Activated T-helper 1 cell treated with anti-CD3 and anti-CD28 coated beads, Interleukin-2, amount 50 U/mL, for 16 hours (primary cell): ENCODE data around the gene HSPA12A.

Source experiments
- DNase-seq, 2 donors: peaks; one replicate each; pipeline ENCODE4 v3.0.0-alpha.2; 2020; ENCODE audit warnings: low read depth in 1 of 2, low spot score in 1 of 2

The HSPA12A gene, protein sequence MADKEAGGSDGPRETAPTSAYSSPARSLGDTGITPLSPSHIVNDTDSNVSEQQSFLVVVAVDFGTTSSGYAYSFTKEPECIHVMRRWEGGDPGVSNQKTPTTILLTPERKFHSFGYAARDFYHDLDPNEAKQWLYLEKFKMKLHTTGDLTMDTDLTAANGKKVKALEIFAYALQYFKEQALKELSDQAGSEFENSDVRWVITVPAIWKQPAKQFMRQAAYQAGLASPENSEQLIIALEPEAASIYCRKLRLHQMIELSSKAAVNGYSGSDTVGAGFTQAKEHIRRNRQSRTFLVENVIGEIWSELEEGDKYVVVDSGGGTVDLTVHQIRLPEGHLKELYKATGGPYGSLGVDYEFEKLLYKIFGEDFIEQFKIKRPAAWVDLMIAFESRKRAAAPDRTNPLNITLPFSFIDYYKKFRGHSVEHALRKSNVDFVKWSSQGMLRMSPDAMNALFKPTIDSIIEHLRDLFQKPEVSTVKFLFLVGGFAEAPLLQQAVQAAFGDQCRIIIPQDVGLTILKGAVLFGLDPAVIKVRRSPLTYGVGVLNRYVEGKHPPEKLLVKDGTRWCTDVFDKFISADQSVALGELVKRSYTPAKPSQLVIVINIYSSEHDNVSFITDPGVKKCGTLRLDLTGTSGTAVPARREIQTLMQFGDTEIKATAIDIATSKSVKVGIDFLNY

DNA sequence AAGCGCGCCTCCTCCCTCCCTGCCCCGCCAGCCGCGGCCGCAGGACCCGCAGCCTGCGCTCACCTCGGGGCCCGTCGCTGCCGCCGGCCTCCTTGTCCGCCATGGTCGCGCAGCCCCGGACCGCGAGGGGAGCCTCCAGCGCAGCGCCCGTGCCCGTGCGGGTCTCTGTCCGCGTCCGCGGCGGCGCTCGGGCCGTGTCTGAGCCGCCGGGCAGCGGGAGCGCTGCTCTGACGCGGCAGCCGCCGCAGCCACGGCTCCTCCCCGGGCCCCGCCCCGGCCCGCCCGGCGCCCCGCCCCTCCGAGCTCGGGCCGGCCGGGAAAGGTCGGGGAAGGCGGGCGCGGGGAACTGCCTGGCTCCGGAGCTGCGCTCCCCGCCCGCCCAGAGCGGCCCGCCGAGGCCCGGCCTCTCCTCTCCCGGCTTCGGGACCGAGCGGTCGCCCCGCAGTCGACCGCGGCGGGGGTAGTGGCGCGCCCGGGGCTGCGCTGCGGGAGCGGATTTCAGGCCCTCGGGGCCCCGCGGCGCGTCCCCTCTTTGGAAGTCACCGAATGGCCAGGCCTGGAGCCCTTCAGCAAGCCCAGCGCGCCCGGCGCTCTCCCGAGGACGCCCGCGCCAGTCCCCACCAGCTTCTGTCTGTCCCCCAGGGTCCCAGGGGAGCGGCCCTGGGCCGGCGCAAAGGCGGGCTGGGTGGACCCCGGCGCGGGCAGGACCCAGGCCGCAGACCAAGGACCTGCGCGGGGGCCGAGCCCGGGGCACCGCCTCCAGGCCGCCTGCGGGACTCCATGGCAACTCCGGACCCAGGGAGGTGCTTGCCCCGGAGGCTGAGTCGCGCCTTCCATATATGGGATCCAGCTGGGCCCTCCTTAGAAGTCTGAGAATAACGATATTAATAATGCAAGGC, at the start of gene HSPA12A:
TSS of gene HSPA12A (minus strand) at position 200 of the 899 bp plus-strand sequence. CDS start at position 103, 97 bp downstream.
- DNase-seq = peak in 1 of 2 donors; percentile 20

DNA sequence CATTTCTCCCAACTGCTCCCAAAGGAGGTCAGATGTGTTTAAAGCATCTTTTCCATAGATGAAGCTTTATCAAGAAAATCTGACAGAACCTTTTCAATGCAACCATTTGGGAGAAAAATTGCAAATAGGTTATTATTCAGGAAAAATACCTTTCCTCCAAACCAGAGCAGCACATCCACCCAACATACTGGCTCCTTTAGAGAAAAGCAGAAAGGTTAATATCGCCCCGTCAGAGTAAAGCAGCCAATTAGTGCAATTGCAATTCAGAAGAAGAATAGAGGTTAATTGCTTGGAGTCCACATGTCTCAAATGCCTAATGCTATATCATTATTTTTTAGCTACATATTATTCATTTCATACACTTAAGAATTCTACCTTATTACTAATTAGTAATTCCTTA, 48.9 kb upstream of the HSPA12A start:
- DNase-seq = no peak

DNA sequence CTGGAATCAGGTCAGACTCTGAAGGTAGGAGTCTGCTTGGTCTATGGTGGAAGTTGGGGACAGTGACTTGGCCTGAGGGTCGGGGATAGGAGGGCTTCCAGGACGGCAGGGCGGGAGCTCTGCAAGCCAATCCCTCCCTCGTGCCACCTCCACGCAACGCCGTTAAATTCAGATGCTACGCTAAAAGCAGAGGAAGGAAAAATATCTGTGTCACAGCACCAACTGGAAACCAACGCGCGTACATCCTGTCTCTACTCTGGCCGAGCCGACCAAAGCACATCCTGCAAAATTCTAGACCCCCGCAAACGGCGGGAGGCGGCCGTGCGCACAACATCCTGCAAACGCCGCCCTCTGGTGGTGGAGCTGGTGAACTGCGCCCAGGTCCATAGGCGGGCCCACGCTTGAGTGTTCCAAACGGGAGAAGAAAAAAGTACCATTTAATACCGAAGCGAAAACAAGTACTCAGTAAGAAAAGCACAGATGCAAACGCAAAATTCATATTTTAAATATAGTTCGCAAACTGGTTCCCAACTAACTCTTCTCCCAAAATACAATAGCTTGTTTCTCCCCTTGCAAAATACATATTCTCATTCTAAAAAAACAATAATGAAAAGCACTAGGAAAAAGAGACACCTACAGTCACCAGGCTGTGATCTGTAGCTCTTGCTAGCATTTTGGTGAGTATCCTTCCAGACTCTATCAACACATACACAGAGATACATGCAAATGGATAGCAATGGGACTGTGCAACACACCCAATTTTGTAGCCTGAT, 45.7 kb upstream of the HSPA12A start:
- peak; percentile 49 to 65 for DNase-seq

DNA sequence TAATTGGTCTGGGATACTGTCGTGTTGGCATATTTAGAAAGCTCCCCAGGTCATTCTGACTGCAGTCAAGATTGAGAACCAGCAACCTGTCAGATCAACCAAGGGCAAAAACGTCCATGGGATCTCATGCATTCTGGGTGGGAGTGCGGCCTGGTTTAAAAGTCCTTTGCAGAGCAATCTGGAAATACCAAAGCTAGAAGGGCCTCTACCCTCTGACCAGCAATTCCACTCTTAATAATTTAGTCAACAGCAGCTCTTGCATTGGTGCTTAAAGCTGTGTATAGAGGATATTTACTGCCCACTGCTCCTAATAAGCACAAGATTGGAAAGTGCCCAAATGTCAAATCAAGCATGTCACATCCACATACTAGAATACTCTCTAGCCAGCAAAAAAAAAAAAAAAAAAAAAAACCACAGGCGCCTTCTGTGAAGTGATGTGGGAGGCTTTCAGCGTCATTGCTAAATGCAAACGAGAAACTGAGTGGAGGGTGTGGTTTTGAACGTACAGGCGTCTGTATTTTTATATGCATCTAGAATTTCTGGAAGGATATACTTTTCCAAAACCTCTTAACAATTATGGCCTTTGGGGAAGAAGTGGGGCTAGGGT, 44.8 kb upstream of the HSPA12A start:
- DNase-seq = no peak

DNA sequence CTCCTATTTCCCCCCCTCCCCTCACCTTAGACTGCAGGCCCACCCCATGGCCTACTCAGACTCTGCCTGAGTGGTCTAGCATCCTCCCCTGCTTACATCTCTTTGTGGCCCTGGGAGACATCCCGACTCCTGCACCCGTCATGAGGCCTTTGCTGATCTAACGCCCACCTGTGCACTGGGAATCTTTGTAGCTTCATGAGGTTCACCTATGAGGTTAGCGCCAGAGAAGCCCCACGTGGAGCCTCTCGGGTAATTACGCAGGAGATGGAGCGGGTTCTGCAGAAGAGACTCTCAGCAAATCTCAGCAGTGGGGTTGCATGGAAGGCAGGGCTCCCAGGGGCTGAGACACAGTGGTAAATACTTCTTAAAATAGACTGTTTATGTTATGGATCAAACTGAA, 43.5 kb upstream of the HSPA12A start:
- no peak for DNase-seq

DNA sequence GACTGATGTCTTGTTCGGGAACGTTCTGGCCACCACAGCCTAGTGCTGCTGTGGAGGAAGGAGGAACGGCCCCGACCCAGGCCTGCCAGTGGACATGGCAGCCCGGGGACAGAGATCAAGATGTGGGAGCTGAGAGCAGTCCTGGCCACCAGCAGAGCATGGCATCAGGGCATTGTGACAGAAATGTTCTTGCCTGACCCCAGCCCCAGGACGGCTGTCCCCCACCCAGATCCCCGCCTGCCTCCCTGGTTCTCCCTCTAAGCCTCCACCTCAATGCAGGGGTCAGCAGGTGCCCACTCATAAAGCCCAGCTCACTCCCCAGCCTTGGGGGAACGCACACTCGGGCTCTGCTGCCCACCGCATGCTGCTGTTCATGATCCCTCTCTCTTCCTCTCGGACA, 42.9 kb upstream of the HSPA12A start:
- no peak for DNase-seq

DNA sequence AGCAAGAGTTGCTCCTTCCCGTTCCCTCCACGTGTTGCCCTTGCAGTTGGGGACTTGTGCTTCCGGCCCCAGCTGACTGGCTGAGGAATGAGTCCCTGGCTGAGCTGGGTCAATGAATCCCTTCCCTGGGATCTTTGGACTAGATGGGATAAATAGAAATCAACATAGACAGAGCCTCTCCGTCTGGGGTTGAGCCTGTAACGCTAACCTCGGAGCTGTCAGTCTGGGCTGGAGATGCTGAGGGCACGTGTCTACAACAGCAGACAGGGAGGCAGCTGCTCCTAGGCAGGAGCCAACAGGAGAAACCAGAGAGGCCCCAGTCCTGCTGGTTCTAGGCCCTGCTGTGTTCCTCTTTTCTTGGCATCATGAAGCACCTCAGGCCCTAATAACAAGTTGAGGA, 42.3 kb upstream of the HSPA12A start:
- DNase-seq = no peak

DNA sequence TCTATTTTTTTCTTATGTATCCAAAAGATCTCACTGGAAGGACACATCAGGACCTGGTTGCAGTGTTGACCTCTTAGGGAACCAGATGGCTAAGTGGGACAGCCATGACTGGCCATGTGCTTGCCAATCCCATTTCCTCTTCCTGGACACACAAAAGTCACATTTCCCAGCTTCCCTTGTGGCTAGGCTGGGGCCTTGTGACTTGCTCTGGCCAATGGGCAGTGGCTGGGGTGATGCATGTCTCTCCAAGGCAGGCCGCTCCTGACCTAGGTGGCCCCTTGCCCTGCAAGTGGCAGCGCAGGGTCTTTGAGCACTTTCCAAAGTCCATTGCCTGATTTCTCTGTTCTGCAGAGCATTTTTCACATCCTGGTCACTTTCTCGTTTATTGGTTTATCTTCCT, 41.7 kb upstream of the HSPA12A start:
- DNase-seq = no peak

DNA sequence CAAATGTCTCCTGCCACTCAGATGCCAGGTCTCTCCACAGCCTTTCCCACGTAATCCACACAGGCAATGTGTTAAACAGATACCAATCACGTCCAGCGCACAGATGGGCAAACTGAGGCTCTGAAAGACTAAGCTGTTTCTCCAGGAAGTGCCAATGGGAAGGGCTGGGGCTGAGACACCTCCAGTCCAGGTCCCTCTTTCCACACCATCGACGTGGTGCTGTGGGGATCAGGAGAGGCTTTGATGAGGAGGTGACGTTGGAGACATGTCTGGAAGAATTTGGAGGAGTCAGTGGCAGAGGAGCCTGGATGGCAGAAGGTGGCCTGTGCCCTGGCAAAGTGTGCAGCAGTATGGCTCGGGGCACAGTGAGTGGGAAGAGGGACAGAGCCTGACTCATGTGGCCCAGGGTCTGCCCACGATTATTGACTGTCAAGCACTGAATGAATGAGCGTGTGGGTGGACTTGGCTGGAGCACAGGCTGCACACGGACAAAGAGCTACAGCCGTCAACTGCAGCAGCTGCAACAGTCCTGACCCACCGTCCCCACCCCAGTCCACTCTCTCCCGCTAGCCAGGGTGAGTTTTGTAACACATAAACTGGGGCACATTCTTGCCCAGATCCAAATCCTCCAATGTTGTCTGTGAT, 40.8 kb upstream of the HSPA12A start:
- DNase-seq = no peak

DNA sequence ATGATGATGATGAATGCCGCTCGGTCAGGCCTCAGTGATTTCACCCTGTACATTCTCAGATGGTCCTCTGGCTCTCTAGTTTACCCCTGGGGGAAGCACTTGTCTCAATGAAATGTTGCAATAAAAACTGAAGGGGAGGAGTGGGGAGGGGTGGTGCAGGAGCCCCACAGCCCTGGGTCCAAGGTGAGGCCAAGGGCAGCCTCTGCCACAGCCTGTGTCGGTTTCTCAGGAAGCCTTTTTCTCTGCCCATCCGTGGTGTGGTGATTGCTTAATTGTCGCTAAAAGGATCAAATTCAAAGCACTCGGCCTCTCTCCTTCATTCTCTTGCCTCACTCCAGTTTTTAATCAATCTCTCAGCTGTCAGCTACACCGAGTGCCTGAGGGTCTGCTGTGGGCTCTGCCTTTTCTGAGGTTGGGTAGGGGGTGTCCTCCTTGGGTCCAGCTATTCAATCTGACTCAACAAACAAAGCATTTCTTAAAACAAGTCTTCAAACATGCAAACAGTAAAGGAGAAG, 39.1 kb upstream of the HSPA12A start:
- DNase-seq = no peak

DNA sequence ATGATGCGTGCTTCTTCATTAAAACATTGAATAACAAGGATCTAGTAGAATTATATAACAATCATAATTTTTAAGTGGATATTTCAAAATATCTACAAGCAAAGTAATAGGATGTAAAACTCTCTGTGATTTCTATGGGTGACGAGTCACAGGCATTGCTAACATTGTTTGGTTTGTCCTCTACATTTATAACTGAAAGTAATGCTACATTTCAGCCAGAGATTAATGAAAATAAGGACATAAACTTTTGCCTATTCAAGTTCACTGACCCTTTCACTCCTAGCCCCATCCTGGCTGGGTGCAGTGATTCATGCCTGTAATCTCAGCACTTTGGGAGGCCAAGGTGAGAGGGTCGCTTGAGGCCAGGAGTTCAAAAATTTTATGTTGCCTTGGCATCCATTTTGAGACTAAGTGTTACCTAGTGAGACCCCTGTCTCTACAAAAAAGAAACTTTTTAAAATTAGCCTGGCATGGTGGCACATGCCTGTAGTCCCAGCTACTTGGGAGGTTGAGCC, 38.4 kb upstream of the HSPA12A start:
- DNase-seq = no peak

DNA sequence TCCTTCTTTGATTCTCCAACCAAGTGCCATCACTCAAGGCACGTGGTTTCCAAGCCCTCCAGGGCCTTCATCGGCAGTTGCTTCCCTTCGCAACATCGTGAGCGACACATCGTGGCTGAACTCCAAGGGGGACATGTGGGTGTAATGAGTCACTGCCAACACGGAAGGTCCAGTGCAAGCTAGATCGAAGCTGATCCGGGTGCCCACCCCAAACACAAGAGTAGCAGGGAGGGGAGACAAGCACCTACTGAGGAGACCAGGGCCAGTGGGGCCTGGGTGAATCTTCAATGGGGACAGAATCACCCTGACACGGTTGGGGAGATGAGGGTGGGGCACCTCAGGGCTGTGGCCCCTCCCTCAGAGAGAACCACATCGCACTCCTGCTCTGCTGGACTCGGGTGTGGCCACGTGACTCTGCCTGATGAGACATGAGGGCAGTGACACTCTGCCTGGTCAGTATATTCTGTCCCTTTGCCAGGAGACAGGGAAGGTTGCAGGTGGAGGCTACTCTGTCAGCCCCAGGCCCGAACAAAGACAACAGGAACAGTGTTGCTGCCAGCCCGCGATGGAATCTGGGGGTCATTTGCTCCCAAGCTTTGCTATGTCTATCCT, 36.8 kb upstream of the HSPA12A start:
- no peak for DNase-seq

DNA sequence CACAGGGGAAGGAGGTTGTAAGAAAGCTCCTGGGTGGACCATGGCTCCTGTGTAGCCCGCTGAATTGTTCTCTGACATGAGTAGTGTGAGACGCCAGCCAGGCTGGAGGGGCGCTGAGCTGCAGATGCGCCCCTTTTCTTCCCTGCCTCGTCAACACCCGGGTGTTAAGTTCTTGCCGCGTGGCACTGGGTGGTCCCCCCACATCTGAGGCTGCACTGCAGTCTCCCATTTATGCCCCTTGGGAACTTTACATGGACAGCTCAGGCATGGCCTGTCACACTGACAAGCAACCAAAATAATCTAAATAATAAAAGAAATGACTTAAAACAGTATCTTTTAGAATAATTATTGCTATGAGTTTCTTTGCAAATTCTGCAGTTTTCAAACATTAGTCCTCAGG, 34.6 kb upstream of the HSPA12A start:
- no peak for DNase-seq

DNA sequence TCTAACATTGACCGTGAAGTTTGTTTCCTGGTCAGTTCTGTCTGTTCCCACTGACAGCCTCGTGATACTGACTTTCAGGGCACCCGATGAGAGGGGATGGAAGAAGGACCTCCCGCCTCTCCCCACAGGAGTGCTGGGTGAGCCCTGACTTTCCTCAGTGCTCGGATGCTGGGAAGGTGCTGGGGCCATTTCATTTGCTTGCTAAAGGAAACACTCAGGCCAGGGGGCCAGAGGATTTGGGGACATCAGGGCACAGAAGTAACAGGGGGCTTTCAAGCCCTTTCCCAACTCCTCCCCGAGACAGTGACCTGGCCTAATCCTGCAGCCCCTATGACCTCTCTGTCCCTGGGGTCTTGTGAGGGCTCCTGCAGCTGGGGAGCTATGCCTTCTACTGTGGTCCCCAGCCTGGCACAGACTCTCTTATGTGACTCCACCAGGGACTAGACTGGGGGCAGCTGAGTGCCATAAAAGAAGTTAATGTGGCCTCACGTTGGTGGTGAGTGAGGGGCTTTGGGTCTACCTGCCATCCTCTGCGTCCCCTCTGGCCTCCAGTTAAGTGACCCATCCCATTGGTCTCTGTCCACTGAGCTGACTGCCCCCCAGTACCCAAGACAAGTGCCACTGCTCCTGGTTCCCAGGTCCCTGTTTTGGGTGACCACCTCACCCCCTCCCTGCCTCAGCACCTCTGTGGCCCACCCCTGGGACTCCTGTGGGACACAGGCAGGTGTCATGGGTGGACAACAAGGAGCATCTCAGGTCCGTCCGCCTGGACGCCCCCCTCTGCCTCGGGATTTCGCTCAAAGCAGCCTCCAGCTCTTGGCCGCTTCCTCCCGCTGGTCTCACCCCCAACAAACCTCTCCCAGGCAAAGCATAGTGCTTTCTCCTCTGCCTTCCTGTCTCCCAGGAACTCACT, 33.4 kb upstream of the HSPA12A start:
- no peak for DNase-seq

DNA sequence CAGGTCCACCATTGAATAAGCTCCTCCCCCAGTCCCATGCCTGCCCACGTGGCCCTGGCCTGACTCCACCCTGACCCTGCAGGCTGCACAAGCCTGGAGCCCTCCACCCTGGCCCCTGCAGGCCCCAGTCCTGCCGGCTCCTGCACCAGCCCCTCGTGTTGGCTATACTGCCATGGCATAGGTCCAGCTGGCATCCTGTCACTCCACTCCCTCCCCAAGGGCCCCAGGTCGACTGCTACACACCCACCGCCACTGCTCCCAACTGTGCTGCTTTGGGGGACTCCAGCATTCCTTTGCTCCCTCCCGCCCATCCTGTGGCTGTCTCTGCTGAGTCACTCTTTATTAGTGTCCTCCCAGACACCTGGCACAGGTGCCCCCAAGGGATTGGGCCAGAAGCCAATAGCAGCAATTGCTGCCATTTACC, 32.4 kb upstream of the HSPA12A start:
- DNase-seq = no peak

DNA sequence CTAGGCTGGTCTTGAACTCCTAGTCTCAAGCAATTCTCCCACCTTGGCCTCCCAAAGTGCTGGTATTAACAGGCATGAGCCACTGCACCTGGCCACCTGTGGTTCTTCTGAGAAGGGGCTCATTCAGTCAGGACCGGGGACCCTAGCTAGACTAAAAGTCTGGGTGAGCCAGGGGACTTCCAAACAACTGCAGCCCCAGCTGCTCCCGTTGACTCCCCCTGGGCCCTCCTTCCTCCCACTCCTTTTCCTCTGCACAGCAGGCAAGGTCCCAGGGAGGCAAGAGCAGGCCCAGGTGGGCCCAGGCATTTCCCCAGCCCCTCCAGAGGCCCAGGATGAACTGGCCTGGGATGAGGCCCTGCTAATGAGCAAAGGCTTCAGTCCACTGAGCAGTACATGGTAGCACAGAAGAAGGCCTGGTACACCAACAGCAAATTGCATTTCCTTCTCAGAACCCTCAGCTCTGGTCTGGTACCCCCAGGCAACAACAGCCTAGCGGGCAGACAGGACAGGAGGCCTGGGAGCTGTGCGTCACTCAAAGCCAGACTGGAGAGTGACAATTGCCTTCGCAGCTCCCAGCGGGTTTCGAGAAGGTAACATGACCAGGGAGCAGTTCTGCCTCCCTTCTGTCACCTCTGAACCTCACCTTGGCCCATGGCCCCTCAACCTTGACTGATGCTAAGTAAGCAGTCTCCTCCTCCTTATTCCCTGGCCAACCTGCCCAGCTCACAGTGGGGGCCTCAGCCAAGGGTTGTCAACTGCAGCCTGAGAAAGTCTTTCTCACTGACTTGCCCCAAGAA, 30.7 kb upstream of the HSPA12A start:
- DNase-seq = no peak

DNA sequence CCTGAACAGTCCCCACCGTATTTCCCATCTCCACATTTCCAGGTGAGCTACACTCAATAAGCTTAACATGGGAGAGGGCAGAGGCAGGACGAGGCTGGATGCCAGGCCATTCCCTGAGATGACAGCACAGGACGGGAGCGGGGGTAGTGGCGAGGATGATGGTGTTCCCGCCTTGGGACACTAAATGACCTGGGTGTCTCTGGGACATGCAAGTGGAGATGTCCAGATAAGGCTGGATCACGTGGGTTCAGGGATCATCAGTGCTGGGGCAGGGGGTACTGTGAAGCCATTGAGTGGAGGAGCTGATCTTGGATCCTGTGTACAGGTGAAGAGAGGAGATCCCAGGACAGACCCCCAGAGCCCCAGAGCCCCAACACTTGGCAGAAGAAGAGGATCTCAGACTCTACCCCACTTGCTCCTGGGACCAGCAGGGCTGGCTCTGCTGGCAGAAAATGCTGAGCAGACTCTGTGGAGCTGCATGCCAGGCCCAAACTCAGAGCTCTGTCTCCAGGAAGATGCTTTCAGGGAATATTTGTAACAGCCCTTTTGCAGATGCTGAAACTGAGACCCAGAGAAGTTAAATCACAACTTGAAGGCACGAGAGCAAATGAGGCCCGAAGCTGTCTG, 29.7 kb upstream of the HSPA12A start:
- DNase-seq = no peak
